ENCODE data around the gene PGAM5. TPM values are rescaled to one million over a fixed set of nuclear protein-coding genes. Genes with fewer than 3 reads are reported as not detected.

The PGAM5 gene
- total and polyA plus RNA-seq, 10 of the 15 experiments (the other 5 are each of a cell fraction or from before 2014, with no cell fraction given) = 8.2 to 90.9 (median 45.3) TPM

GRCh38 chr12:132717011-132717410, 6.4 kb downstream of the PGAM5 start:
- H3K9ac ChIP-seq (ENCODE audit: control insufficient read depth, insufficient read depth, low read length) = no peak overlapping the region
- no peaks in the 10 kb centered on the region for H3K27me3 ChIP-seq (replicated peaks in 1 of 2; ENCODE audit: control insufficient read depth in 2 of 2, insufficient read depth in 2 of 2, low read length in 1 of 2)
- whole genome bisulfite sequencing (ENCODE audit: insufficient coverage, insufficient replicate concordance, low lambda C conversion rate, missing lambda C conversion rate) = 100% methylated on average over 6 of the region's 17 CpGs
- FAIRE-seq (no peak), ATAC-seq (no peak), DNase-seq (ENCODE audit: low read depth, low spot score) (no peak)
- no peak overlapping the region for H3K4me3 ChIP-seq
- ChIA-PET CTCF (no interaction called here), POLR2A (no interaction called here), RAD21 (ENCODE audit: unreplicated experiment) (no interaction called here), SMC1A (ENCODE audit: uncharacterized antibody, unreplicated experiment) (no interaction called here)
- H2AFZ ChIP-seq (ENCODE audit: control insufficient read depth, low read depth, low read length) = no peak overlapping the region
- in situ Hi-C loops (cut with MboI) (no loop called here), intact Hi-C loops (cut with micrococcal nuclease; ENCODE audit: unreplicated experiment) (no loop called here)
- peaks cover 17 to 40% of the 10 kb centered on the region in 2 experiments for H3K36me3 ChIP-seq (ENCODE audit: control insufficient read depth in 2 of 2, insufficient read depth in 2 of 2, low read length in 1 of 2)
- peaks cover 29% of the 10 kb centered on the region for H3K79me2 ChIP-seq (ENCODE audit: control insufficient read depth, insufficient read depth, low read length)
- H3K27ac ChIP-seq (ENCODE audit: control insufficient read depth, insufficient read depth) = no peak overlapping the region
- no peaks in the 10 kb centered on the region; the same call in 1 of the 2 replicates for H4K20me1 ChIP-seq (ENCODE audit: control insufficient read depth, insufficient read depth)
- no TSS peak for BruUV-seq (replicated peaks)
- H3K4me2 ChIP-seq (ENCODE audit: control insufficient read depth, insufficient read depth) = no peak overlapping the region
- no peak for TF ChIP-seq ETV6 (conservative IDR thresholded peaks at IDR 0.05 in 1 of 2, IDR thresholded peaks at IDR 0.05 in 1 of 2; ENCODE audit: borderline replicate concordance in 1 of 2, low read depth in 1 of 2)
- TF ChIP-seq EED (IDR thresholded peaks at IDR 0.05; ENCODE audit: low read depth) = no peak
- no peak for TF ChIP-seq ZSCAN29 (IDR thresholded peaks at IDR 0.05)
- TF ChIP-seq ZBED1 (IDR thresholded peaks at IDR 0.05; ENCODE audit: borderline replicate concordance) = no peak
- no peak for TF ChIP-seq NKRF (conservative IDR thresholded peaks at IDR 0.05)
- TF ChIP-seq PML (IDR thresholded peaks at IDR 0.05; ENCODE audit: low read length) = no peak
- TF ChIP-seq RB1 (IDR thresholded peaks at IDR 0.05; ENCODE audit: borderline replicate concordance) = no peak
- no peak for TF ChIP-seq FOS (IDR thresholded peaks at IDR 0.05; ENCODE audit: borderline replicate concordance, extremely low read depth, insufficient read length)
- no peak for TF ChIP-seq CBX5 (IDR thresholded peaks at IDR 0.05; ENCODE audit: low read depth)
- no peak for TF ChIP-seq SPI1 (IDR thresholded peaks at IDR 0.05; ENCODE audit: borderline replicate concordance, insufficient read depth, low read depth, low read length)
- TF ChIP-seq MXI1 (IDR thresholded peaks at IDR 0.05; ENCODE audit: low read depth, low read length) = no peak
- no peak for TF ChIP-seq HDAC6 (IDR thresholded peaks at IDR 0.05; ENCODE audit: unreplicated experiment)
- TF ChIP-seq CBX3 (IDR thresholded peaks at IDR 0.05; ENCODE audit: borderline replicate concordance, low read depth) = no peak
- TF ChIP-seq YBX1 (IDR thresholded peaks at IDR 0.05) = no peak
- no peak for TF ChIP-seq ZBTB11 (CRISPR knock-in tag; IDR thresholded peaks at IDR 0.05)
- H3K9me3 ChIP-seq (replicated peaks; ENCODE audit: control insufficient read depth, insufficient read depth, low read length) = no peaks in the 10 kb centered on the region
- H3K4me1 ChIP-seq (ENCODE audit: control insufficient read depth, insufficient read depth, low read length) = no peaks in the 10 kb centered on the region; the same call in 1 of the 2 replicates

Measured in GM12878 (cell line).